ENCODE measurements around the gene PDE4B.

- no peak for TF ChIP-seq CTCF (IDR thresholded peaks at IDR 0.05; ENCODE audit: low read length)
- no peak for TF ChIP-seq EZH2 (IDR thresholded peaks at IDR 0.05; ENCODE audit: borderline replicate concordance, low read length)
These were observed 556.5 kb downstream of the PDE4B start for GRCh38 chr1:66349242-66349641.
